SJCRH30 (cell line): ENCODE results near the gene EFCAB6. TPM values are rescaled to one million over a fixed set of nuclear protein-coding genes. Genes with fewer than 3 reads are reported as not detected.

ENCODE experiments used
- DNase-seq, 2 experiments: peaks; one replicate each; pipeline ENCODE4 v3.0.0-alpha.2; 2015 to 2020
- H3K27ac ChIP-seq: fragments of 250-450 bp; sonication (Bioruptor Pico); 2 replicates; pipeline ENCODE4 v1.5.1; 2020; ENCODE audit warnings: mild to moderate bottlenecking, moderate library complexity
- H3K27me3 ChIP-seq: fragments of 250-450 bp; sonication (Bioruptor Pico); 2 replicates; pipeline ENCODE4 v1.5.1; 2020; ENCODE audit warnings: mild to moderate bottlenecking, moderate library complexity
- H3K36me3 ChIP-seq: fragments of 250-450 bp; sonication (Bioruptor Pico); 2 replicates; pipeline ENCODE4 v1.5.1; 2020; ENCODE audit warnings: mild to moderate bottlenecking, moderate library complexity
- H3K4me1 ChIP-seq: fragments of 250-450 bp; sonication (Bioruptor Pico); 2 replicates; pipeline ENCODE4 v1.5.1; 2020; ENCODE audit warnings: mild to moderate bottlenecking, moderate library complexity
- H3K4me3 ChIP-seq: fragments of 250-450 bp; sonication (Bioruptor Pico); 2 replicates; pipeline ENCODE4 v1.5.1; 2020; ENCODE audit warnings: mild to moderate bottlenecking, moderate library complexity
- H3K9me3 ChIP-seq: fragments of 250-450 bp; sonication (Bioruptor Pico); replicated peaks from 2 replicates; pipeline ENCODE4 v1.5.1; 2020; ENCODE audit warnings: mild to moderate bottlenecking, moderate library complexity
- total RNA-seq: library from RNA; depleted of rRNA; stranded (reverse); fragments of >200 nt; shearing (Covaris generic); gene quantifications from 2 replicates; pipeline ENCODE4 v1.2.3, GENCODE V29; 2014

The EFCAB6 gene
- total RNA-seq, 1 experiment from 2014 or later, result not detected

- Histone ChIP-seq H3K27me3 (peaks cover 7% of the 10 kb centered on the region; the same call in 1 of the 2 replicates), H3K27ac (no peak overlapping the region), H3K4me3 (no peak overlapping the region), H3K36me3 (no peaks in the 10 kb centered on the region), H3K9me3 (no peaks in the 10 kb centered on the region), H3K4me1 (no peaks in the 10 kb centered on the region)
- DNase-seq, result no peak
Observed at GRCh38 chr22:43740587-43741270, 71.4 kb downstream of the EFCAB6 start.

GRCh38 chr22:43739851-43740379, 72.2 kb downstream of the EFCAB6 start:
- no peak overlapping the region for H3K27ac ChIP-seq
- peaks cover 8% of the 10 kb centered on the region; the same call in 1 of the 2 replicates for H3K27me3 ChIP-seq
- DNase-seq, result no peak
- H3K4me1 ChIP-seq, result no peaks in the 10 kb centered on the region
- H3K4me3 ChIP-seq, result no peak overlapping the region
- no peaks in the 10 kb centered on the region for H3K36me3 ChIP-seq
- no peaks in the 10 kb centered on the region for H3K9me3 ChIP-seq

- DNase-seq, result no peak
- no peaks in the 10 kb centered on the region for H3K9me3 ChIP-seq
- no peaks in the 10 kb centered on the region for H3K36me3 ChIP-seq
- peaks cover 8% of the 10 kb centered on the region; the same call in 1 of the 2 replicates for H3K27me3 ChIP-seq
- H3K4me3 ChIP-seq, result no peak overlapping the region
- H3K4me1 ChIP-seq, result no peaks in the 10 kb centered on the region
- H3K27ac ChIP-seq, result no peak overlapping the region
Observed at GRCh38 chr22:43737150-43737828, 74.8 kb downstream of the EFCAB6 start.

GRCh38 chr22:43736651-43737050, 75.5 kb downstream of the EFCAB6 start:
- H3K27me3 ChIP-seq, result peaks cover 8% of the 10 kb centered on the region; the same call in 1 of the 2 replicates
- no peak overlapping the region for H3K4me3 ChIP-seq
- H3K9me3 ChIP-seq, result no peaks in the 10 kb centered on the region
- H3K27ac ChIP-seq, result no peak overlapping the region
- H3K4me1 ChIP-seq, result no peaks in the 10 kb centered on the region
- DNase-seq, result no peak
- H3K36me3 ChIP-seq, result no peaks in the 10 kb centered on the region

GRCh38 chr22:43734370-43735150, 77.5 kb downstream of the EFCAB6 start:
- 0 out of 2 replicates have a peak, but pooled peaks cover 8% of the 10 kb centered on the region for H3K27me3 ChIP-seq
- no peaks in the 10 kb centered on the region for H3K36me3 ChIP-seq
- H3K4me1 ChIP-seq, result no peaks in the 10 kb centered on the region
- no peak overlapping the region for H3K4me3 ChIP-seq
- no peak overlapping the region for H3K27ac ChIP-seq
- H3K9me3 ChIP-seq, result no peaks in the 10 kb centered on the region
- DNase-seq, result no peak

- no peak overlapping the region for H3K27ac ChIP-seq
- no peaks in the 10 kb centered on the region for H3K36me3 ChIP-seq
- no peak overlapping the region for H3K4me3 ChIP-seq
- H3K9me3 ChIP-seq, result no peaks in the 10 kb centered on the region
- 0 out of 2 replicates have a peak, but pooled peaks cover 8% of the 10 kb centered on the region for H3K27me3 ChIP-seq
- no peak for DNase-seq
- no peaks in the 10 kb centered on the region for H3K4me1 ChIP-seq
Observed at GRCh38 chr22:43733138-43733537, 79.0 kb downstream of the EFCAB6 start.

GRCh38 chr22:43731988-43732387, 80.1 kb downstream of the EFCAB6 start:
- Histone ChIP-seq H3K4me3 (no peak overlapping the region), H3K27me3 (0 out of 2 replicates have a peak, but pooled peaks cover 8% of the 10 kb centered on the region), H3K36me3 (no peaks in the 10 kb centered on the region), H3K9me3 (no peaks in the 10 kb centered on the region), H3K27ac (no peak overlapping the region), H3K4me1 (no peaks in the 10 kb centered on the region)
- no peak for DNase-seq

- Histone ChIP-seq H3K36me3 (no peaks in the 10 kb centered on the region), H3K27me3 (0 out of 2 replicates have a peak, but pooled peaks cover 3% of the 10 kb centered on the region), H3K27ac (no peak overlapping the region), H3K4me3 (no peak overlapping the region), H3K9me3 (no peaks in the 10 kb centered on the region), H3K4me1 (no peaks in the 10 kb centered on the region)
- DNase-seq, result no peak
Observed at GRCh38 chr22:43726964-43727543, 85.1 kb downstream of the EFCAB6 start.

- no peaks in the 10 kb centered on the region for H3K9me3 ChIP-seq
- H3K27ac ChIP-seq, result no peak overlapping the region
- no peak for DNase-seq
- H3K27me3 ChIP-seq, result 0 out of 2 replicates have a peak, but pooled peaks cover 3% of the 10 kb centered on the region
- no peaks in the 10 kb centered on the region for H3K36me3 ChIP-seq
- no peak overlapping the region for H3K4me3 ChIP-seq
- no peaks in the 10 kb centered on the region for H3K4me1 ChIP-seq
Observed at GRCh38 chr22:43726322-43726721, 85.8 kb downstream of the EFCAB6 start.

GRCh38 chr22:43723816-43724215, 88.3 kb downstream of the EFCAB6 start:
- H3K4me1 ChIP-seq, result no peaks in the 10 kb centered on the region
- no peaks in the 10 kb centered on the region for H3K36me3 ChIP-seq
- H3K27me3 ChIP-seq, result no peaks in the 10 kb centered on the region
- no peak for DNase-seq
- H3K27ac ChIP-seq, result no peak overlapping the region
- H3K9me3 ChIP-seq, result no peaks in the 10 kb centered on the region
- no peak overlapping the region for H3K4me3 ChIP-seq

GRCh38 chr22:43722444-43722843, 89.7 kb downstream of the EFCAB6 start:
- H3K4me1 ChIP-seq, result no peaks in the 10 kb centered on the region
- no peaks in the 10 kb centered on the region for H3K36me3 ChIP-seq
- no peak overlapping the region for H3K27ac ChIP-seq
- DNase-seq, result no peak
- H3K4me3 ChIP-seq, result no peak overlapping the region
- no peaks in the 10 kb centered on the region for H3K9me3 ChIP-seq
- no peaks in the 10 kb centered on the region for H3K27me3 ChIP-seq

GRCh38 chr22:43720716-43721115, 91.4 kb downstream of the EFCAB6 start:
- no peaks in the 10 kb centered on the region for H3K36me3 ChIP-seq
- DNase-seq, result no peak

GRCh38 chr22:43714104-43714503, 98.0 kb downstream of the EFCAB6 start:
- H3K27me3 ChIP-seq, result 0 out of 2 replicates have a peak, but pooled peaks cover 5% of the 10 kb centered on the region
- H3K27ac ChIP-seq, result no peak overlapping the region
- no peak for DNase-seq
- no peaks in the 10 kb centered on the region for H3K4me1 ChIP-seq
- no peaks in the 10 kb centered on the region for H3K36me3 ChIP-seq
- H3K4me3 ChIP-seq, result no peak overlapping the region
- no peaks in the 10 kb centered on the region for H3K9me3 ChIP-seq

More at GRCh38 chr22:43720716-43721115, 91.4 kb downstream of the EFCAB6 start:
- Histone ChIP-seq H3K9me3 (no peaks in the 10 kb centered on the region), H3K27ac (no peak overlapping the region), H3K4me3 (no peak overlapping the region), H3K4me1 (no peaks in the 10 kb centered on the region), H3K27me3 (no peaks in the 10 kb centered on the region)

- no peak overlapping the region for H3K27ac ChIP-seq
- no peak overlapping the region for H3K4me3 ChIP-seq
- no peaks in the 10 kb centered on the region for H3K4me1 ChIP-seq
- H3K9me3 ChIP-seq, result no peaks in the 10 kb centered on the region
- H3K27me3 ChIP-seq, result 0 out of 2 replicates have a peak, but pooled peaks cover 5% of the 10 kb centered on the region
- no peak for DNase-seq
- H3K36me3 ChIP-seq, result no peaks in the 10 kb centered on the region
Observed at GRCh38 chr22:43711681-43712080, 100.4 kb downstream of the EFCAB6 start.
